ENCODE data around the gene NDUFS8. TPM values are rescaled to one million over a fixed set of nuclear protein-coding genes. Genes with fewer than 3 reads are reported as not detected.

The NDUFS8 gene
- total RNA-seq, 1 donor from 2014 or later: 168 TPM

- TF ChIP-seq, protein P1, sequence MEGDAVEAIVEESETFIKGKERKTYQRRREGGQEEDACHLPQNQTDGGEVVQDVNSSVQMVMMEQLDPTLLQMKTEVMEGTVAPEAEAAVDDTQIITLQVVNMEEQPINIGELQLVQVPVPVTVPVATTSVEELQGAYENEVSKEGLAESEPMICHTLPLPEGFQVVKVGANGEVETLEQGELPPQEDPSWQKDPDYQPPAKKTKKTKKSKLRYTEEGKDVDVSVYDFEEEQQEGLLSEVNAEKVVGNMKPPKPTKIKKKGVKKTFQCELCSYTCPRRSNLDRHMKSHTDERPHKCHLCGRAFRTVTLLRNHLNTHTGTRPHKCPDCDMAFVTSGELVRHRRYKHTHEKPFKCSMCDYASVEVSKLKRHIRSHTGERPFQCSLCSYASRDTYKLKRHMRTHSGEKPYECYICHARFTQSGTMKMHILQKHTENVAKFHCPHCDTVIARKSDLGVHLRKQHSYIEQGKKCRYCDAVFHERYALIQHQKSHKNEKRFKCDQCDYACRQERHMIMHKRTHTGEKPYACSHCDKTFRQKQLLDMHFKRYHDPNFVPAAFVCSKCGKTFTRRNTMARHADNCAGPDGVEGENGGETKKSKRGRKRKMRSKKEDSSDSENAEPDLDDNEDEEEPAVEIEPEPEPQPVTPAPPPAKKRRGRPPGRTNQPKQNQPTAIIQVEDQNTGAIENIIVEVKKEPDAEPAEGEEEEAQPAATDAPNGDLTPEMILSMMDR (conservative IDR thresholded peaks at IDR 0.05): no peak
- Mint-ChIP-seq H3K27ac (peak overlapping the region; percentile 31), H3K27me3 (no peaks in the 10 kb centered on the region), H3K4me3 (no peak overlapping the region), H3K9me3 (no peaks in the 10 kb centered on the region), H3K36me3 (peaks cover 4% of the 10 kb centered on the region), H3K4me1 (ENCODE audit: unreplicated experiment) (peaks cover 16% of the 10 kb centered on the region)
- DNase-seq (ENCODE audit: extremely low spot score, unreplicated experiment): no peak
Measured at GRCh38 chr11:68051191-68052136, 21.0 kb downstream of the NDUFS8 start.

DNA sequence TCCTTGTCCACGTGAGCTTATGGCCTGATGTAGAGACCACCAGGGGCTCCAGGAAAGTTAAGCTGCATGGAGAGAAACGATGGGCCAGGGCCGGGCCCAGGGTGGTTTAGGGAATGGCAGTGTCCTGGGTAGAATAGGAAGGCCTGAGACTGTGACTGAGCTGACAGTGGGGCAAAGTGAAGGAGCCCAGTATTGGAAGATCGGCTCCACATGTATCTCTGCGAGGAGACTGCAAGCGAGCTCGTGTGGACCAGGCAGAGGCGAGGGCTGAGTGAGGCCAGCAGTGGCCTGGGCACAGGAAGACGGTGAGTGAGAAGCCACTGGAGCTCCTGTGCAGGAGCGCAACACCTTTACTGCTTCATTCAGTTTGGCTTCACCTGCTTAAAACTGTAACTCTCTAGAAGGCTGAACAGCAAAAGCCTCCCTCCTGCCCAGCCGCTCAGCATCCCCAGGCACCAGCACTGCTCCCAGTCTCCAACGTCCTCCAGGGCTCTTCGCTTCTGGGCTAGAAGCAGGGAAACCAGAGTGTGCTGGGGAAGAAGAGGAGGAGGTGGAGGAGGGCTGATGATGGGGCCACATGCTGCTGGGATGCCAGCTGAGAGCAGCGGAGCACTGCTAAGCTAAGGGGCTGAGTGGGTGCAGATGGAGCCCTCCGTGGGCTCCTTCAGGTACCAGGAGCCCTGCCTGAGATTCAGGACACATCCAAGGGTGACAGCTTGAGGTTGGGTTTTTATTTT is 21.8 kb downstream of the NDUFS8 start:
- no peak overlapping the region for H3K4me3 Mint-ChIP-seq
- H3K36me3 Mint-ChIP-seq: peaks cover 4% of the 10 kb centered on the region
- TF ChIP-seq, protein P1 (conservative IDR thresholded peaks at IDR 0.05): no peak
- no peak for DNase-seq (ENCODE audit: extremely low spot score, unreplicated experiment)
- peaks cover 16% of the 10 kb centered on the region for H3K4me1 Mint-ChIP-seq (ENCODE audit: unreplicated experiment)
- no peaks in the 10 kb centered on the region for H3K9me3 Mint-ChIP-seq
- no peak overlapping the region for H3K27ac Mint-ChIP-seq
- H3K27me3 Mint-ChIP-seq: no peaks in the 10 kb centered on the region

DNA sequence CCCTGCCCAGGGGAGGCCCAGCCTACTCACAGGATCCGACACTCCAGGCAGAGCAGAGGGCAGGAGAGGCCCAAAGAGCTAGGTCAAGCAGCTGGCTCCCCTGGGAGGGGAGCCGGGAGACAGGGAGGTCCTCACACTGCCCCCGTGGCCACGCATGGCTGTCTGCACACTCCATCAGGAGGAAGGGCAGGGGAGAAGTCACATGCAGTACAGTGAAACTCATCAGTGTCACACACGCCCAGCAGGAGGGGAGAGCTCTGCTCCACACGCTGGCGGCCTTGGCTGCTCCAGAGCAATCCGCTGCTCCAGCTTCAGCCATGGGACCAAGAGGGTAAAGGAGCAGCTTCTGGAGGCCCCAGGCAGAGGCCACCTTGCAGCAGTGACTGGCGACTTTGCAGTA is 22.6 kb downstream of the NDUFS8 start:
- Mint-ChIP-seq H3K4me3 (no peak overlapping the region), H3K9me3 (no peaks in the 10 kb centered on the region), H3K27me3 (no peaks in the 10 kb centered on the region), H3K36me3 (peaks cover 5% of the 10 kb centered on the region), H3K4me1 (ENCODE audit: unreplicated experiment) (peaks cover 16% of the 10 kb centered on the region), H3K27ac (no peak overlapping the region)
- TF ChIP-seq, protein P1 (conservative IDR thresholded peaks at IDR 0.05): no peak
- no peak for DNase-seq (ENCODE audit: extremely low spot score, unreplicated experiment)

GRCh38 chr11:68053981-68054812 is 23.7 kb downstream of the NDUFS8 start:
- TF ChIP-seq, protein P1 (conservative IDR thresholded peaks at IDR 0.05): no peak
- Mint-ChIP-seq H3K4me3 (no peak overlapping the region), H3K27me3 (no peaks in the 10 kb centered on the region), H3K27ac (no peak overlapping the region), H3K9me3 (no peaks in the 10 kb centered on the region), H3K4me1 (ENCODE audit: unreplicated experiment) (peaks cover 16% of the 10 kb centered on the region), H3K36me3 (peaks cover 11% of the 10 kb centered on the region)
- DNase-seq (ENCODE audit: extremely low spot score, unreplicated experiment): no peak
